GM15510 (cell line): ENCODE data around the gene HABP2.

Experiments
- POLR2A ChIP-seq: IDR thresholded peaks from 3 replicates; pipeline ENCODE4 v1.6.1; 2011; ENCODE audit warnings: borderline replicate concordance; ENCODE audit not compliant: insufficient read length; ENCODE audit errors: extremely low read depth

The HABP2 gene

GRCh38 chr10:113521475-113521795 lies 31.4 kb upstream of the HABP2 start:
- no peak for TF ChIP-seq POLR2A

- no peak for TF ChIP-seq POLR2A
Observed at GRCh38 chr10:113522460-113522859, 30.4 kb upstream of the HABP2 start.

- no peak for TF ChIP-seq POLR2A
Observed at GRCh38 chr10:113523071-113523470, 29.8 kb upstream of the HABP2 start.

GRCh38 chr10:113523628-113524027 lies 29.2 kb upstream of the HABP2 start:
- no peak for TF ChIP-seq POLR2A

DNA sequence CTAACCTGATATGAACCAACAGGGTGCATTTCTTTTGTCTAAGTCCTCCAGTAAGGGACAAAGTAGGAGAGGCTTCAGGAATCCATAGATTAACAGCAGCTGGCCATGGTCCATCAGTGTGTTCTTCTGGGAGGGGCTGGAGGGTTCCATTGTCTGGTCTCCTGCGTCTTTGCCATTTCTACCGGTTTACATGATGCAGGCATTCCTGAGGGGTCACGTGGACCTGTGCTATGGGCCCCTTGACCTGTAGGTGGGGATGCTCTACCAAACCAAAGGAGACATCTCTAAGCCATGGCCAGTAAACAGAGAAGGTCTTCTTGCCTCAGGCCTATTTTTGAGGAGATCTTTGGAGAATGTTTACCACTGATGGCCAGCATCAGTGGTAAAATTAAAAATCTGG lies 28.7 kb upstream of the HABP2 start:
- no peak for TF ChIP-seq POLR2A

DNA sequence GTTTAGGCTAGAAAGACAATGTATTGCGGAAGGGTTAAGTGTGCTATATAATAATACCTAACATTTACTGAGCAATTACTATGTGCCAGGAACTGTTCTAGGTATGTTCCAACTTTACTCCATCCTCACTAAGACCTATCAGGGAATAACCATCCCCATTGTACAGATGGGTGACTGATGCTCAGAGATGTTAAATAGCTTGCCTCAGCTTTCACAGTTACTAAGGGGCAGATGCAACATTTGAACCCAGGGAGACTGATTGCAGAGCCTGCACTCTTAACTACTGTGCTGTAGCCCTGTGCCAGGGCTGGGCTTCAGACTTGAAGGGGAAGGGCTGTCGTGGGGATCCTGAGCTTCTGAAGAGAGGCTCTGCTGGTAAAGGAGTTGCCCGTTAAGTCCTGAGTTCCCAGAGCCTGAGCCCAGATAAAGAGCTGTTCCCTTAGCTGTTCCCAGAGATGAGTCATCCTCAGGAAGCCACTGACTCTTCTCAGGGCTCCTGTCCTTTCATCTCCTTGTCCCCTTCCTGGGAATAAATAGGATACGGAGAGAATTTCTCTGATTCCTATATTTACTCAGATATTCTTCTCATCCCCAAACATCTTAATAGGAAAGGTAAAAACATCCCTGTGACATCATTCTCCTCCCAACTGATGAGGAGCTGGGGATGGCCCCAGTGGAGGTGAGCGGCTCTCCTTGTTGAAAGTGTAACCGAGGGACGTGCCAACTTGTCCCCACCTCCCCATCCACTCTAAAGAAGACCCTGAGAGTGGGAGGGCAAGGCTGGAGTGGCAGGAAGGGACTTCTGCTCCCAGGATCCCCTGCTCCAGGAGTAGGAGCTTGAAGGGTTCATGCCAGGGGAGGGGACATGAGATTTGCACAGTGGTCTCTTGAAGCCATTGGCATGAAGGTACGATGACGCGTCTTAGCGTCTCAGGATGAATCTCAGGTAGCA lies 28.0 kb upstream of the HABP2 start:
- TF ChIP-seq POLR2A, result no peak

DNA sequence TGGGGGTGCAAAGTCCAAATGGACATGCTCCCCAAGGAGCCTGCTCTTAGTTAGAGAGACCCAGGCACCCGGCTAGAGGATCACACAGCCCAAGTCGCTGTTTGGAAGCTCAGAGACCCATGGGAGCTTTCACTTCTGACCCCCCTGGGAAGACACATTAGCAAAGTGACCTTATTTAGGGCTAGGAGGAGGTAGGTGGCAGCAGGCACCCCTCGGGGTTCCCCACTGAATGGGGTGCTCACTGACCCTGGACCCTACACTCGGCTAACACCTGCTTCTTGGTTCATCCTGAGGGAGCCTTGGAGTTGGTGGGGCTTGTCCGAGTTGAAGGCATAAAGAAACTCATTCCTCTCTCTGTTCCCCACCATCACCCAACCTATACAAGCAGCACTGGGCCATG lies 27.1 kb upstream of the HABP2 start:
- no peak for TF ChIP-seq POLR2A

- no peak for TF ChIP-seq POLR2A
Observed at GRCh38 chr10:113527211-113527906, 25.5 kb upstream of the HABP2 start.

DNA sequence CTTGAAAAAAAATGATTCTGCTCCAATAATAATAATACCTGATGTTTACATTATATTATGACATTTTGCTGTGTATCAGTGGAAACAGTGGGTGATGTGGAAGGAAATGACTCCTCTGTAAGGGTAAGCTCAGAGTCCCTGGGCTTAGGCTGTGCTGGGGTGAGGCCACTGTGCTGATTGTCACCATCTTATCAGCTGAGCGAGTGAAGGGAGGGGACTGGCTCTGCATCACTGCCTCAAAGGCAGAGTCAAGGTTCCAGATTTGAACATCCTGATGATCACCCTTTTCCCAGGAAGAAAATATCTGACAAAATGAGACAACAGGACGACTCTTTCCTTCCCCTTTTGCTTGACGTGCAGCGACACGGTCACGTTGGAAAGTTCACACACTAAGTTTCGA lies 24.0 kb upstream of the HABP2 start:
- no peak for TF ChIP-seq POLR2A

DNA sequence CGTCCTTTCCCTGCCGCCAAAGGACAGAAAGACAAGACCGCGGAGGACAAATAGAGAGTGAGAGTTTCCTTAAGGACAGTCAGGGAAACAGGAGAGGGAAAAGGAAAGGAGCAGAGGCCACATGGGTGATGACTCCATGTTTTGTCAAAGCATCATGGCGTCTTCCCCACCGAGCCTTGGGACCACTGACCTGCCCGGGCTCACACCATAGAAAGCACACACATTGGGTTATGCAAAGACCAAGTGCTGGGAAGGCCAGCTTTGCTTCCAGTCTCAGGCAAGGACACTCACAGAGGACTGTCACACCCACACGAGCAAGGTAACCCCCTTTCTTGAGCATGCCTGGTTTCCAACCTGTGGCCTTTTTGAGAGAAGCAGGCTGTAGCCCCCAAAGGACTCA lies 23.3 kb upstream of the HABP2 start:
- no peak for TF ChIP-seq POLR2A

- TF ChIP-seq POLR2A, result no peak
Observed at GRCh38 chr10:113530476-113530875, 22.4 kb upstream of the HABP2 start.

DNA sequence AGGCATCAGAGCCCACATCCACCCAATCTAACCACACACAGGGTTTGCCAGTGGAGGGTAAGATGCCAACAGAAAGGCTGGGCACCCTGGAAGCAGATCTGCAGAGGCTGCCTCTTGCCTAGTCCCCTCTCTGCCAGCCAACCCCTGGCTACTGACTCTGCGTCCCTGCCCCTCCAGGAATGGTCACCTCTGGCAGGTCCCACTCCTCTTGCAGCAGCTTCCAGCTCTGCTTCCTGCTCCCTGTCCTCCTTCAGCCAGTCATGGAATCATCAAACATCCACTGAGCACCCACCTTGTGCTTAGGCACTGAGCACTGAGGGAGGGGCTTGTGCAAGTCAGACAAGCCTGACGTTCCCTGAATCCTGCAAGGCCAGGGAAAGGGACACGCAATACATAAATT lies 20.1 kb upstream of the HABP2 start:
- no peak for TF ChIP-seq POLR2A

DNA sequence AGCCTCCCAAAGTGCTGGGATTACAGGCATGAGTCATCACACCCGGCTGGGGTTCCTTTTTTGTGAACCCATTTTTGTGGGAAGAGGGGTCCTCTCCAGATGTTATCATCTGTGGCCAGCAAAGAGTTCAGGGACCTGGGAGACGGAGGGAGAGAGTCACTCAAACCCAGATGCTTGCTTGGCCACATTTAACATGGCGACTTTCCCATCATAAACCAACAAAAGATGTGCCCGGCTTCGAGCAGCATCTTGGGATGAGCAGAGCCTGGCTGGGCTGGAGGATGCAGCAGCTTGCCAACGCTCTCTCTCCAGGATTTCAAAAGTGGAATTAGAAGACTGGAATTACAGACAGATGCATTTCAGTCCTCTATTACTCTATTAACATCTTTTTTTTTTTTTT lies 19.1 kb upstream of the HABP2 start:
- no peak for TF ChIP-seq POLR2A

- no peak for TF ChIP-seq POLR2A
Observed at GRCh38 chr10:113534423-113534822, 18.4 kb upstream of the HABP2 start.

GRCh38 chr10:113537672-113538071 lies 15.2 kb upstream of the HABP2 start:
- no peak for TF ChIP-seq POLR2A

DNA sequence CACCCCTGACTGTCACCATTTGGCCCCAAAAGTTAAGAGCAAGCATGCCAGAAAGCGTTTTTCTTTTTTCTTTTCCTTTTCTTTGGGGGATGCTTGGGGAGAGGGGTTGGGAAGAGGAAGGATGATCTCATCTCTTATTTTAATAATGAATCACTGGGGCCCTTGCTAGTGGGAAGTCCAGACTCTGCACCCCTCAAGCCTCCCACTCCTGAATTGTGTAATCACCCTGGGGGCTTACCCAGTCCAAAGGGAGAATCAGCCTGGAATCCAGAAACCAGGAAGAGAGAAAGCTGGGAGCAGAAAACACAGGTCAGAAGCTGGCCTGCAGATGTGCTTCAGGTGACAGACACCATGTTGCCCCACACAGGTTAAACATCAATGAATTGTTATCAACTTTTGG lies 14.7 kb upstream of the HABP2 start:
- no peak for TF ChIP-seq POLR2A
